HG03457 (cell line): Measurements from ENCODE around the gene WDR45B.
"Not testable (repeated sequence)": the region's sequence is repeated elsewhere in the genome, so short reads cannot be mapped to it uniquely, and the experiment has no call there.

Experiments
- ATAC-seq: cut with Tn5 transposase; IDR thresholded peaks from one replicate; pipeline ENCODE4 v1.9.1; 2021; ENCODE audit warnings: moderate number of reproducible peaks; ENCODE audit not compliant: unreplicated experiment

The WDR45B gene

GRCh38 chr17:82658796-82659452 is 10.7 kb upstream of the WDR45B start:
- ATAC-seq = no peak

DNA sequence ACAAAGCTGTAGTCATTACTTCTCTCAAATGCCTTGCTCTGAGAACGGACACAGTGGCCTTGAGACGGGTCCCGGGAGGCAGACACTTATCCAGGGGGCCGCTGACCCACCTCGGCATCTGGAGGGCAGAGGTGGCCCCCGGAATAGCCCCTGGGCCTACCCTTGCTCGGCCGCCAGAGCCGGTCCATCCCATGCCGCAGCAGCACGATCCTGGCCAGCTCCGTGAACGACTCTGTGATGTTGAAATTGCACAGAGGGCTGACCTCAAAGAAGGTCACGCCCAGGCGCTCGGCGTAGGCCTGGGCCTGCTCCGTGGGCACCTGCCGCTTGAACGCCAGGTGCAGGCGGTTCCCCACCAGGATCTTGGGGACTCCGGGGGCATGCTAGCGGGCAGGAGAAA is 10.1 kb upstream of the WDR45B start:
- no peak for ATAC-seq

DNA sequence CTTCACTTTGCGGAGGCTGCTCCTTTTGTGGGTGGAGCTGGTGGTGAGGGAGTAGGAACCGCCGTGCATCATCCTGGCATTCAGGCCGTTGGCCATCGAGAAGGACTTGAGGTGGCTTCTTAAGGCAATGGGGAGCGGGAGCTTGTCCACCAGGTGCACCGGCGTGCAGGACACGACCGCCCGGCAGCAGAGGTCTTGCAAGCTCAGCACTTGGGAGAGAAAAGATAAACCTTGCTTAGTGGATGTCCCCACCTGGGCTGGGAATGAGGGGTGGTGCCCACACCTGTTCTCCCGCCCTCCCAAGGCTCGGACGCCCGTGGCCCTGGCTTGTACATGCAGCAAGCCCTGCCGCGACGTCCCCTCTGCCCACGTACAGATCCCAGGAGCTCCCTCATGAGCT is 9.7 kb upstream of the WDR45B start:
- no peak for ATAC-seq

DNA sequence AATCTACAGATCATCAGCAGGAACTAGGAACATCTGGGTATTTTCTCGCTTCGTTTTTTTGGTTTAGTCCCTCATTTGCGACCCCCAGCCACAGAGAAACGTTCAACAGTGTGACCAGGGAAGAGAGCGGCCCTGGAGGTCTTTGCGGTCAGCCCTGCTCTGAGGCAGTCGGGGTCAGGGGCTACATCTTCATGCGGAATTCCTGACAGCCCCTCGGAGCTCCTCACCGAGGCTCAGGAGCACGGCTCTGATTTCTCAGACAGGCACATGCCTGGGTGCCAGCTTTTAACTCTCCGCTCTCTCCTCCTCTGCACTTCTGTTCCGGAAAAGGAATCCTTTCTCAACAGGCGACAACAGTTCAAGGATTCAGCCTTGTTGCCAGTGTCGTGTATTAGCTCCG is 8.0 kb upstream of the WDR45B start:
- ATAC-seq = no peak

DNA sequence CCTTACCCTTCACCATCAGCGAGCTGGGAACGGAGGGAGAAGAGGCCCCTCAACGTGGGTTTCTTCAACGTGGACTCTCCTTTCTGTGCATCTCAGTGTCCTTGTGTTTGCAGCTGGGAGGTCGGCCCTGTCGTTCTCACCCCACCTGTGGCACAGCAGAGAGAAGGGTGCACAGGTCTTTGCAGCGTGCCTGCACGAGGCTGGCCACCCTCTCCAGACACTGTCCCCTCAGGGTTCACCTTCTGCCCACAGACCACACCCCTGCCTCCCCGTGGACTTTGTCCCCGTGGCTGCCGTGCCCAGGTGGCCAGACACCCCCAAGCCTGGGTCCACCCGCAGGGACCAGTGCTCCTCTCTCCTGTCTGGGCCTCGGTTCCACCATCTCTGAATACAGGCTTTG is 7.3 kb upstream of the WDR45B start:
- no peak for ATAC-seq

DNA sequence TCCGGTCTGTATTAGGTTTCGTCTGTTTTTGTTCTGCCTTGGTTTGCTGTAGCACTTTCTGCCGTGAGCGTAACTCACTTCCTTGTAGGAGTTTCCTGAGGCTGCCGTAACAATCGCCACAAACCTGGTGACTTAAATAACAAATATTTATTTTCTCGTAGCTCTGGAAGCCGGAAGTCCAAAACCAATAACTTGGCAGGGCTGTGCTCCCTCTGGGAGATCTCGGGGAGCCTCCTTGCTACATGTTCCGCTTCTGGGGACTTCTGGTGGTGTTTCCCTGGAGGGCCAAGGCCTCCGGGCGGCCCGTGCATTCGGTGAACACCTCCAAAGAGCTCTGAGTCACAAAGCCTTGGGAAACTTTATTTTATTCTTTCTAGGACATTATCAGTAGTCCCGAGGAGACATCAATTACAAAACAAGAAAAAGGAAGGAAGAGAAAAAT is 6.8 kb upstream of the WDR45B start:
- ATAC-seq = no peak

GRCh38 chr17:82654611-82655010 is 6.4 kb upstream of the WDR45B start:
- not testable (repeated sequence) for ATAC-seq

GRCh38 chr17:82653651-82654528 is 5.6 kb upstream of the WDR45B start:
- ATAC-seq = no peak

DNA sequence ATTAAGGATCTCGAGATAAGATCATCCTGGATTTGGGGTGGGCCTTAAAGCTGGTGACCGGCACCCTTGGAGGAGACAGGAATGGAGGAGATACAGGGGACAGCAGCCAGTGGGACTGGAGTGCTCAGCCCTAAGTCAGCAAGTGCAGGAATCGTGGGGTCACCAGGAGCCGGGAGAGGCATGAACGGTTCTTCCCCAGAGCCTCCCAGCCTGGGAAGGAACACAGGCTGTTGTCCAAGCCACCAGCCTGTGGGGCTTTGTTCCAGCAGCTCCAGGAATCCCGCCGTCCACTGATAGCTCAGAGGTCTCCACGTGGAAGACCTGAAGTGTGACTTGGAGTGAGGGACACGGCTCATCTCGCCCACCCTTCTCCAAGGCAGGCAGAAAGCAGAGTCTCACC is 2.5 kb upstream of the WDR45B start:
- ATAC-seq = no peak

- no peak for ATAC-seq
These were observed 1.4 kb upstream of the WDR45B start for GRCh38 chr17:82649501-82650261.

- no peak for ATAC-seq
These were observed 593 bp upstream of the WDR45B start for GRCh38 chr17:82648742-82649331.

DNA sequence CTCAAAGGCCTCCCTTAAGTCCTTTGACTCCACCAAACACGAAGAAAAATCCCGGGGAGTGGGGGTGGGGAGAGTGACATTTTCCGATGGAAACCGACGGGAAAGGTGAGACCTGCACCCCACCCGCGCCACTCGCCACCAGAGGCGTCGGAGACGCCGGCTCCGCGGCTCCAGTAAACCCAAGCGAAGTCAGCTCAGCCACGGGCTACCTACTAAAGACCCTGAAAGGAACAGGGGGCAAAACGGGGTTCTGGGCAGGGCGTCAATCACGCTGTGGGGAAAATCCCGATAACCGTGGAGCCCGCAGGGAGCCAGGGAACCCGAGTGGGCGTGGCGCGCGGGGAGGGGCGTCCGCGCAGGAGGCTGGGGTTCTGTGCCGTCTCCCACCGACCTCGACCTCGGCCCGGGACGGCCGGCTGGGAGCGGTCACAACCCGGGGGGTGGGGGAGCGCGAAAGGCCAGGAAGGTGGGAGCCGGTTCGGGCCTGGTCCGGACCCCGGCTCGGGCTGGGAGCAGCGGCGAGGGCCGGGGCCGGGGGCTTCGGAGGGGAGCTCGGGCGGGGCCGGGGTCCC is 565 bp downstream of the WDR45B start:
- peak; percentile 27 for ATAC-seq

GRCh38 chr17:82645516-82645915 is 2.7 kb downstream of the WDR45B start:
- ATAC-seq = no peak

GRCh38 chr17:82644148-82644547 is 4.1 kb downstream of the WDR45B start:
- no peak for ATAC-seq

DNA sequence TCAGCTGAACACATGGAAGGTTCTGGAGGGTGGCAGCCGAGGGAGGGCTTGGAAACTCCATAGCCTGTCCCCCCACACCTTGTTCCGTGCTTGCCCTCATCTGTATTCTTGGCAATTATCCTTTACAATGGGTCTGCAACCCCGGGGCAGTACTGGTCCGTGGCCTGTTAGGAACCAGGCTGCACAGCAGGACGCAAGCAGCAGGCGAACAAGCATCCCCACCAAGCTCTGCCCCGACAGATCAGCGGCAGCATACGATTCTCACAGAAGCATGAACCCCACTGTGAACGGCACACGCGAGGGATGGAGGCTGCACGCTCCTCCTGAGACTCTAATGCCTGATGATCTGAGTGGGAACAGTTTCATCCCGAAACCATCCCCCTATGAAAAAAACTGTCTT is 6.2 kb downstream of the WDR45B start:
- ATAC-seq = no peak

GRCh38 chr17:82640036-82640435 is 8.2 kb downstream of the WDR45B start:
- no peak for ATAC-seq

DNA sequence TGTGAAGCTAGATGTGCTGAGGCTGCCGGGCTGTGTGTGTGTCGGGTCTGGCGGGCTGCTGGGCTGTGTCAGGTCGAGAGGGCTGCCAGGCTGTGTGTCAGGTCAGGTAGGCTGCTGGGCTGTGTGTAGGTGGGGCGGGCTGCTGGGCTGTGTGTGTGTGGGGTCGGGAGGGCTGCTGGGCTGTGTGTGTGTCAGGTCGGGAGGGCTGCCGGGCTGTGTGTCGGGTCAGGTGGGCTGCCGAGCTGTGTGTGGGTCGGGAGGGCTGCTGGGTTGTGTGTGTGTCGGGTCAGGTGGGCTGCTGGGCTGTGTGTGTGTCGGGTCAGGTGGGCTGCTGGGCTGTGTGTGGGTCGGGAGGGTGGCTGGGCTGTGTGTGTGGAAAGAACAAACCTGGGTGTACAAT is 8.6 kb downstream of the WDR45B start:
- ATAC-seq = no peak

GRCh38 chr17:82638183-82638773 is 10.0 kb downstream of the WDR45B start:
- no peak for ATAC-seq

DNA sequence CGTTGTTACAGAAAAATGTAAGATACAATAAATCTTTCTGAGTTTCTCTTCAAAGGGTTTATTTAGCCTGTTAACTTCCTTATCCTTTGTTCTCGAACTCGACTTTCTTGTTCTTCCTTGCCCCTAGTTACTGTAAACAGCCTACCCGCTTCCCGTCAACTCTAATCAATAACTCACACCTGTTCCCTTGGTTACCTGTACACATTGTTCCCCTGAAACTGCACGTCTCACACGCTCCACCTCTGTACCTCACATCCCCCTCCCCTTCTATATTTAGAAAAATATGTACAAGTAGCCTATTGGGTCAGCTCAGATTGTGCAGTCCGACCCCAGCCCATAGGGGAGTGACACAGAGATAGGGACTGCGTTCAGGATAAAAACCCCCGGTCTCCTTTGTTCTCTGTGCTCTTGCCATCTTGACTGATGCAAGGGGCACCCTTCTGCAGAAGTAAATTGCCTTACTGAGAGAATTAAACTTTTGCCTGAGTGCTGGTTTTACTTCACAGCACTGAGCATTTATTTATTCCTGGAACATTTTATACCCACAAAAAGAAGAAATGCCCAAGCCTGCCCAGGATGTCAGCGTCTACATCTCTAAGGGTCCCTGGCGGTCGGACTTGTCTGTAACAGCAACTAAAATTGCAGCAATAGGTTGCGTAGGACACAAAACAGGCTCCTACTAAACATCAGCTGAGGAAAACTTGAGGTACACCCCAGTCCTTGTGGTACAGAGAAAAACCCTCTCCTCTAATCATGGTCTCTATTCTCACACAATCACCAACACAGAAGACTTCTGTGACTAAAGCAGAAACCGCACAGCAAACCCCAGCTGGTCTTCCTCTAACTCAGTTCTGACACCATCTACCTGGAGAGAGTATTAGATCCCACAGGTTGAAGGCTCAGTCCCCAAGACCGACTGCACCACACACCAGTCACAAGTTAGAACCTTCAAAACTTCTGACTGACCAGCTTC is 11.3 kb downstream of the WDR45B start:
- no peak for ATAC-seq
